ENCODE data around the gene CENPU.
"Not testable (repeated sequence)": the region's sequence is repeated elsewhere in the genome, so short reads cannot be mapped to it uniquely, and the experiment has no call there.

Gene CENPU

GRCh38 chr4:184657144-184657543, 76.8 kb downstream of the CENPU start:
- no peak overlapping the region for H3K27ac ChIP-seq

DNA sequence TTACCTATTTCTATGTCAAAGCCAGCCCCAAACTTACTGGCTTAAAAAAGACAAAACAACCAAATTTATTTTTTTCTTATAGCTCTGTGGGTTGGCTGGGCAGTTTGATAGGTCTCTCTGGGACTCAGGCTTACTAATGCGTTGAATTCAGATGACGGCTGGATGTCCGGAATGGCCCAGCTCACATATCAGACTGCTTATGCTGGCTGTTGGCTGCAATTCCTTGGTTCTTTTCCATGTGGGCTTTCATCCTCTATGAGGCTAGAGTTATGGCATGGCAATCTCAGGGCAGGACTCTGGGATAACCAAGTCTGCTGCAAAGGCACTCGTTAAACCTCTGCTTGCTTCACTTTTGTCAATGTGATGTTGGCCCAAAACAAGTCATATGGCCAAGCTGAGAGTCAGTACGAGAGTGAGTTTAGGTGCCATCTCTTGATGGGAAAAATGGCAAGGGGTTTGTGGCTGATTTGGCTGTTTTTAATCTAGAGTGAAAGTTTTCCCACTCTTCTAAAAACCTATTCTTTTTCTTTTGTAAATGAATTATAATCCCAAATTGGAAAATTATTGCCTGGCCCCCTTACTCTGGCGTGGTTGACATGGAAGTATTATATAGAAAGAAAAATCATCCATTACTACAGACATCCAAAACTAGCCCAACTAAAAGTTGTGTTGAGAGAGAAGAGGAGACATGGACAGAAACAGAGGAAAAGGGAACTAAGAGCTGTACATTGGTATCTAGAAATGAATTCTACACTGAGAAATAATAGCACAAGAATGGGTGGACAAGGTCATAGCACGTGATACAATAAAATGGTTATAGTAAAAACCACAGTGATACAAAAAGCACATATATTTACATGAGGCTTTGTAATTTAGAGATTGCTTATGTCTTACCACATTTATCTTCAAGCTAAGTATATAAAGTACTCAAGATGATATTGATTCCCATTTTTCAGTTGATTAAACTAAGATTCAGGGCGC, 77.7 kb downstream of the CENPU start:
- H3K27ac ChIP-seq = no peak overlapping the region
- no peak for TF ChIP-seq ZFX (IDR thresholded peaks at IDR 0.05; ENCODE audit: borderline replicate concordance)
- TF ChIP-seq, protein P1, sequence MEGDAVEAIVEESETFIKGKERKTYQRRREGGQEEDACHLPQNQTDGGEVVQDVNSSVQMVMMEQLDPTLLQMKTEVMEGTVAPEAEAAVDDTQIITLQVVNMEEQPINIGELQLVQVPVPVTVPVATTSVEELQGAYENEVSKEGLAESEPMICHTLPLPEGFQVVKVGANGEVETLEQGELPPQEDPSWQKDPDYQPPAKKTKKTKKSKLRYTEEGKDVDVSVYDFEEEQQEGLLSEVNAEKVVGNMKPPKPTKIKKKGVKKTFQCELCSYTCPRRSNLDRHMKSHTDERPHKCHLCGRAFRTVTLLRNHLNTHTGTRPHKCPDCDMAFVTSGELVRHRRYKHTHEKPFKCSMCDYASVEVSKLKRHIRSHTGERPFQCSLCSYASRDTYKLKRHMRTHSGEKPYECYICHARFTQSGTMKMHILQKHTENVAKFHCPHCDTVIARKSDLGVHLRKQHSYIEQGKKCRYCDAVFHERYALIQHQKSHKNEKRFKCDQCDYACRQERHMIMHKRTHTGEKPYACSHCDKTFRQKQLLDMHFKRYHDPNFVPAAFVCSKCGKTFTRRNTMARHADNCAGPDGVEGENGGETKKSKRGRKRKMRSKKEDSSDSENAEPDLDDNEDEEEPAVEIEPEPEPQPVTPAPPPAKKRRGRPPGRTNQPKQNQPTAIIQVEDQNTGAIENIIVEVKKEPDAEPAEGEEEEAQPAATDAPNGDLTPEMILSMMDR (IDR thresholded peaks at IDR 0.05) = no peak

More at GRCh38 chr4:184657144-184657543, 76.8 kb downstream of the CENPU start:
- TF ChIP-seq, protein P1 (IDR thresholded peaks at IDR 0.05) = no peak
- no peak for TF ChIP-seq ZFX (IDR thresholded peaks at IDR 0.05; ENCODE audit: borderline replicate concordance)

- no peak overlapping the region for H3K27ac ChIP-seq
- no peak for TF ChIP-seq ZFX (IDR thresholded peaks at IDR 0.05; ENCODE audit: borderline replicate concordance)
- TF ChIP-seq, protein P1 (IDR thresholded peaks at IDR 0.05) = no peak
These were observed 80.2 kb downstream of the CENPU start for GRCh38 chr4:184653650-184654049.

- H3K27ac ChIP-seq = not testable (repeated sequence)
These were observed 81.2 kb downstream of the CENPU start for GRCh38 chr4:184652681-184653080.

- TF ChIP-seq, protein P1 (IDR thresholded peaks at IDR 0.05) = no peak
- no peak for TF ChIP-seq ZFX (IDR thresholded peaks at IDR 0.05; ENCODE audit: borderline replicate concordance)
- no peak overlapping the region for H3K27ac ChIP-seq
These were observed 82.0 kb downstream of the CENPU start for GRCh38 chr4:184651899-184652298.

GRCh38 chr4:184649971-184650855, 83.7 kb downstream of the CENPU start:
- TF ChIP-seq, protein P1 (IDR thresholded peaks at IDR 0.05) = no peak
- TF ChIP-seq ZFX (IDR thresholded peaks at IDR 0.05; ENCODE audit: borderline replicate concordance) = no peak
- peak overlapping the region; percentile 97 for H3K27ac ChIP-seq
